Immature natural killer cell (primary cell): ENCODE data around the gene PCDHGC3. TPM values are rescaled to one million over a fixed set of nuclear protein-coding genes. Genes with fewer than 3 reads are reported as not detected.

Source experiments
- DNase-seq, 3 donors: peaks; one replicate each; pipeline ENCODE4 v3.0.0; 2022; ENCODE audit warnings: mixed read lengths in 1 of 3
- H3K27ac Mint-ChIP-seq, 6 donors: one replicate each; pipeline ENCODE4 v1.8.0; 2020; ENCODE audit warnings: mixed read lengths in 6 of 6, mild to moderate bottlenecking in 5 of 6, inconsistent platforms in 4 of 6, moderate library complexity in 3 of 6
- H3K27me3 Mint-ChIP-seq, 3 donors: one replicate each; pipeline ENCODE4 v1.8.0; 2020 to 2021; ENCODE audit warnings: low read depth in 3 of 3, mild to moderate bottlenecking in 3 of 3, mixed read lengths in 3 of 3, moderate library complexity in 3 of 3, inconsistent platforms in 1 of 3
- H3K36me3 Mint-ChIP-seq, 3 donors: one replicate each; pipeline ENCODE4 v1.8.0; 2020; ENCODE audit warnings: mixed read lengths in 3 of 3, inconsistent platforms in 2 of 3, mild to moderate bottlenecking in 2 of 3
- H3K4me1 Mint-ChIP-seq, 2 donors: one replicate each; pipeline ENCODE4 v1.8.0; 2020; ENCODE audit warnings: inconsistent platforms in 2 of 2, mild to moderate bottlenecking in 2 of 2, mixed read lengths in 2 of 2, moderate library complexity in 1 of 2
- H3K4me3 Mint-ChIP-seq, 5 donors: one replicate each; pipeline ENCODE4 v1.8.0; 2020; ENCODE audit warnings: mild to moderate bottlenecking in 5 of 5, mixed read lengths in 5 of 5, inconsistent platforms in 3 of 5, moderate library complexity in 3 of 5
- H3K9me3 Mint-ChIP-seq, 6 donors: one replicate each; pipeline ENCODE4 v1.8.0; 2020; ENCODE audit warnings: mild to moderate bottlenecking in 6 of 6, mixed read lengths in 6 of 6, inconsistent platforms in 4 of 6, moderate library complexity in 3 of 6
- polyA plus RNA-seq, 3 donors: library from polyadenylated mRNA; unstranded; fragments of 300-500 nt; fragmentation: Illumina TruSeq; gene quantifications; one replicate each; pipeline ENCODE4 v1.2.3, GENCODE V29; 2021

PCDHGC3 gene
- polyA plus RNA-seq, 3 donors from 2014 or later, result 0.63 to 1.3 (median 0.77) TPM

DNA sequence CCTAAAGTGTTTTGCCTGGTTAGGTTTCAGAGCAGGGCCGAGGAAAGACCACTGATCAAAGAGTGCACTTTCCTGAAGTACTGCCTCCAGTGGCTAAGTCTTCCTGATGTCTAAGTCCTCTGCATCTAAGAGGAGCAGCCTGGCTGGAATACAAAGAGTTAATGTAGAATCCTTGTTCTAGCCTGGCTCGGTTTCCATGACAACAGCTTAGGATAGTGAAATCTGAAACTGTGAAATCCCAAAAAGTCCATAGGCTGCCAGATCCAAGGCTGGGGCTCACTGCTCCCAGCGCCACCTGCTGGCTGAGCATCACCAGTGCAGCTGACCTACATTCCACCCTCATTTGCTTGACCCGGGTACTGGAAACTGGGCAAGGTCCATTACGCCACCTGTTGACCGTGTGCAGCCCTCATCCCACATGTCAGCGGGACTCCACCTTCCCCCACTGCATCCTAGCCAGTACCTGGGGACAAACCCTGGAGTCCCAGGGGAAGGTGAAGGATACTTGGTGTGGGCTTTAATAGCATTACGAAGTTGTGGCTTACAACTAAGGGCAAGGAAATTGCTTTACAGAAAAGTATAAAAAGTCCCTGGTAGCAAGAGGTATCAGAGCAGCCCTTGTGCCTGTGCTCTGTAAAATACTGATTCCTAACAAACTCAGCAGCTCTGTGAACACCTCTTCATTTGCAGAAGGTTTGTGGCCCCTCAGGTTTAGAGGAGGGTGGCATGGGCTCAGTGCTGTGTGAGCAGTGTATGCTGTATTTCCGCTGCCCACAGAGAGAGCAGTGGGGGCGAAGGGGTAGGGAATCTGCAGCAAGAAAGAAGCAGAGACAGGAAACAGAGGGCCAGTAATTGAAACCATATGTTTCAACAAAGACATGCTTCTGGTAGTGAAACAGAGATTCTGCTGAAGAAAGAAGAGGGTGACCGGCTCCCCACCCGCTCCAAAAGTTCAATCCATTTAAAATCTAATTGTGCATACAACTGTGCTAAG is 49.1 kb downstream of the PCDHGC3 start:
- peak overlapping the region; percentile 43 to 79 (median 68) for H3K27ac Mint-ChIP-seq
- no peak overlapping the region for H3K4me3 Mint-ChIP-seq
- peaks cover 13 to 29% of the 10 kb centered on the region in 2 donors for H3K4me1 Mint-ChIP-seq
- DNase-seq, result peak; percentile 46 to 62 (median 61)
- H3K9me3 Mint-ChIP-seq, result no peaks in the 10 kb centered on the region
- peaks cover 28 to 84% (median 48%) of the 10 kb centered on the region in 3 donors for H3K36me3 Mint-ChIP-seq
- peaks cover 5 to 12% (median 8%) of the 10 kb centered on the region in 3 donors for H3K27me3 Mint-ChIP-seq

DNA sequence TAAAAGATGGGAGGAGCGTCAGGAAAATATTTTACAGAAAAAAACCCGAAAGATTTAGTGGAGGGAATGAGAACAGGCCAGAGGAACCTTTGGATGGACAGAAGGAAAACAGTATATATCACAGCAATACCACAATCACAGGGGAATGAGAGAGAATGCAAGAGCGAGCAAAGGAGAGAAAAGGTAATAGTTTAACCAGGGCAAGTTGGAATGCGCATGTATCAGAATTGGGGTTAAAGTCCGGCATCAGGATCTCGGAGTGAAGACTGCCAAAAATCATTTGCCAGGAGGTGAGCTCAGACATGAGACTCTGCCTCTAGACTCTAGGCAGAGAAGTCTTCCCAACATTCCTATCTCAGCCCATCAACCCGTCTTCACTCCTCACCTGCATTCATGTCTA is 49.9 kb downstream of the PCDHGC3 start:
- Mint-ChIP-seq H3K9me3 (no peaks in the 10 kb centered on the region), H3K4me1 (peaks cover 12 to 29% of the 10 kb centered on the region in 2 donors), H3K27ac (peak overlapping the region; percentile 13 to 75 (median 40)), H3K4me3 (no peak overlapping the region), H3K36me3 (peaks cover 28 to 77% (median 43%) of the 10 kb centered on the region in 3 donors), H3K27me3 (peaks cover 5 to 11% (median 5%) of the 10 kb centered on the region in 3 donors)
- no peak for DNase-seq

DNA sequence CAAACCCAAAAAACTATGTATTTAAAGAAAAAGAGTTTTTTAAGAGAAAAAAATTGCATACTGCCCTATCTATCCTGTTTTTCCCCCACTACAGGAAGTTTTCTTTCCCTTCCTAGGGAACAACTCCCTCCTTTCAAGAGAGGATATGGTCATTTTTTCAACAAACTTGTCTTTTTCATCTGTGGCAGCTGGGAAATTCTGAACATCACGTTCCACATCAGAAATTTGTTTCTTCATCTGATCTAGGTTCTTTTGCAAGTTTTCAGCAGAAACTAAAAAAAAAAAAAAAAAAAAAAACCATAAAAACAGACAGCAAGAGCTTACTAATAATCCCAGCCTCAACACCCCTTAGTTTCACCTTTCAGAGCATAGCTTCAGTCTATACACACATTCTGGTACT is 51.7 kb downstream of the PCDHGC3 start:
- H3K36me3 Mint-ChIP-seq, result peaks cover 19 to 62% (median 33%) of the 10 kb centered on the region in 3 donors
- H3K27ac Mint-ChIP-seq, result peak overlapping the region in 4 of 6 donors; percentile 25 to 56 (median 40)
- peaks cover 5 to 10% (median 5%) of the 10 kb centered on the region in 3 donors for H3K27me3 Mint-ChIP-seq
- peaks cover 8 to 16% of the 10 kb centered on the region in 2 donors for H3K4me1 Mint-ChIP-seq
- H3K9me3 Mint-ChIP-seq, result no peaks in the 10 kb centered on the region
- no peak overlapping the region for H3K4me3 Mint-ChIP-seq
- DNase-seq, result no peak

Other genes starting within 250 kb of the PCDHGC3 start
- under 1 TPM in 1 of 3 donors, not detected in 2; 0.16 TPM for gene PCDHB15, start 230.6 kb upstream of the PCDHGC3 start, polyA plus RNA-seq
- not detected for gene SLC25A2, start 171.9 kb upstream of the PCDHGC3 start, polyA plus RNA-seq
- gene TAF7, start 155.2 kb upstream of the PCDHGC3 start, polyA plus RNA-seq, result 100 to 1,000 TPM; 136 to 191 (median 151) TPM
- gene PCDHGA1, start 145.5 kb upstream of the PCDHGC3 start, polyA plus RNA-seq, result not detected
- not detected for gene PCDHGA2, start 137.2 kb upstream of the PCDHGC3 start, polyA plus RNA-seq
- gene PCDHGA3, start 132.1 kb upstream of the PCDHGC3 start, polyA plus RNA-seq, result under 1 TPM in 1 of 3 donors, not detected in 2; 0.11 TPM
- gene PCDHGB1, start 125.9 kb upstream of the PCDHGC3 start, polyA plus RNA-seq, result not detected
- gene PCDHGA4, start 120.9 kb upstream of the PCDHGC3 start, polyA plus RNA-seq, result under 1 TPM in 2 of 3 donors, not detected in 1; 0.10 to 0.11 TPM
- gene PCDHGB2, start 116.0 kb upstream of the PCDHGC3 start, polyA plus RNA-seq, result not detected
- gene PCDHGA5, start 111.8 kb upstream of the PCDHGC3 start, polyA plus RNA-seq, result not detected
- gene PCDHGB3, start 105.7 kb upstream of the PCDHGC3 start, polyA plus RNA-seq, result under 1 TPM in 2 of 3 donors, not detected in 1; 0.06 to 0.15 TPM
- gene PCDHGA6, start 102.1 kb upstream of the PCDHGC3 start, polyA plus RNA-seq, result not detected
- gene PCDHGA7, start 93.2 kb upstream of the PCDHGC3 start, polyA plus RNA-seq, result not detected
- under 1 TPM in 1 of 3 donors, not detected in 2; 0.13 TPM for gene PCDHGB4, start 88.3 kb upstream of the PCDHGC3 start, polyA plus RNA-seq
- under 1 TPM in 1 of 3 donors, not detected in 2; 0.07 TPM for gene PCDHGA8, start 83.3 kb upstream of the PCDHGC3 start, polyA plus RNA-seq
- 1 to 10 TPM in 2 of 3 donors, under 1 TPM in 1; 0.36 to 2.1 (median 2.0) TPM for gene PCDHGB5, start 78.0 kb upstream of the PCDHGC3 start, polyA plus RNA-seq
- gene PCDHGA9, start 73.2 kb upstream of the PCDHGC3 start, polyA plus RNA-seq, result under 1 TPM in 1 of 3 donors, not detected in 2; 0.04 TPM
- 1 to 10 TPM in 1 of 3 donors, under 1 TPM in 1, not detected in 1; 0.38 to 1.9 TPM for gene PCDHGB6, start 67.9 kb upstream of the PCDHGC3 start, polyA plus RNA-seq
- under 1 TPM in 1 of 3 donors, not detected in 2; 0.43 TPM for gene PCDHGA10, start 63.0 kb upstream of the PCDHGC3 start, polyA plus RNA-seq
- under 1 TPM in 1 of 3 donors, not detected in 2; 0.13 TPM for gene PCDHGB7, start 58.3 kb upstream of the PCDHGC3 start, polyA plus RNA-seq
- under 1 TPM in 1 of 3 donors, not detected in 2; 0.11 TPM for gene PCDHGA11, start 54.9 kb upstream of the PCDHGC3 start, polyA plus RNA-seq
- under 1 TPM in 1 of 3 donors, not detected in 2; 0.25 TPM for gene PCDHGA12, start 45.5 kb upstream of the PCDHGC3 start, polyA plus RNA-seq
- not detected for gene PCDHGC4, start 9.1 kb downstream of the PCDHGC3 start, polyA plus RNA-seq
- not detected for gene PCDHGC5, start 13.1 kb downstream of the PCDHGC3 start, polyA plus RNA-seq
- gene DIAPH1, start 143.0 kb downstream of the PCDHGC3 start, polyA plus RNA-seq, result 100 to 1,000 TPM; 108 to 187 (median 123) TPM
- gene HDAC3, start 160.9 kb downstream of the PCDHGC3 start, polyA plus RNA-seq, result 100 to 1,000 TPM in 1 of 3 donors, 10 to 100 TPM in 2; 71.5 to 140 (median 80.6) TPM
- 1 to 10 TPM; 1.0 to 3.1 (median 1.5) TPM for gene RELL2, start 161.0 kb downstream of the PCDHGC3 start, polyA plus RNA-seq
- 10 to 100 TPM in 2 of 3 donors, 1 to 10 TPM in 1; 5.9 to 14.7 (median 10.9) TPM for gene FCHSD1, start 175.5 kb downstream of the PCDHGC3 start, polyA plus RNA-seq
- gene ARAP3, start 206.3 kb downstream of the PCDHGC3 start, polyA plus RNA-seq, result 1 to 10 TPM in 1 of 3 donors, under 1 TPM in 1, not detected in 1; 0.68 to 1.3 TPM